IPS-NIHi11 (cell line): ENCODE results near the gene ARHGAP20.

Source experiments
- DNase-seq: peaks from one replicate; pipeline ENCODE4 v3.0.0; 2012; ENCODE audit warnings: mixed read lengths, low spot score

Gene ARHGAP20

GRCh38 chr11:110527146-110527545 lies 185.1 kb downstream of the ARHGAP20 start:
- no peak for DNase-seq
